Stimulated activated CD8-positive, alpha-beta memory T cell treated with anti-CD3 and anti-CD28 coated beads, Interleukin-4, amount 100 ng/mL, for 48 hours (primary cell): Measurements from ENCODE around the gene TMEM223.

Experiments
- DNase-seq: peaks from one replicate; pipeline ENCODE4 v3.0.0-alpha.2; 2020

Gene TMEM223

DNA sequence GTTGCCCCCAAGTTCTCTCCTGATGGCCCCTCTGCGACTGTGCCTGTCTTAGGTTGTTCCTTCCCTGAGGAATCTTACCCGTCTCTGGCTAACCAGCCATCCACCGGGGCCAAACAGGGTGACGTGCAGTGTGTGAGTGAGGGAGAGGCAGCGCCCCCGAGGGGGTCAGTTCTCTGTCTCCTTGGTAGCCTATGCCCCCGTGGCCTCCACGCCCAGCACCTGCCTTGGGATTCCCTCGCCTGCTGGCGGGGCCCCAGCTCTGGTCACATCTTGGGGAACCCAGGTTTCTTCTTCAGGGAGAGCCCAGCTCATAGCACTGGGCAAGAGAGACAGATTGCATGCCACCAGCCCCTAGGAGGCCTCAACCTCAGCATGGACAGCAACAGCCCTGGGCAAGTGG is 7.7 kb upstream of the TMEM223 start:
- DNase-seq, result no peak

DNA sequence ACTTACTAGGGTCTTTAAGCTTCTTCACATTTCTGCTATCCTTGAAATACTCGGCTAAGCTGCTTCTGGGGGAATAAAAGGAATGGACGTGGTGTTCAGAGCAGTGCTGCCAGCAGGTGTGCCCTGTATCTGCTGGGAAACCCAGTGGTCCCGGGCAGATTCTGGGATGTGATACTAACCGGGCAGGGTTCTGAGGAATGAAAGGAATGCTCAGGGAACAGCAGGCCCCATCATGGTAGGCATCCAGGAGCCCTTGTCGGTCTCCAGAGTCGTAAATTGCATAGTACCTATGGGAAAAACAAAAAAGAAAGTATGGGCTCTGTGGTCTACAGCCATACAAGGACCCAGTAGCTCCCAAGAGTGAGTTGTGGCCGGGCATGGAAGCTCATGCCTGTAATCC is 4.5 kb upstream of the TMEM223 start:
- DNase-seq, result no peak

DNA sequence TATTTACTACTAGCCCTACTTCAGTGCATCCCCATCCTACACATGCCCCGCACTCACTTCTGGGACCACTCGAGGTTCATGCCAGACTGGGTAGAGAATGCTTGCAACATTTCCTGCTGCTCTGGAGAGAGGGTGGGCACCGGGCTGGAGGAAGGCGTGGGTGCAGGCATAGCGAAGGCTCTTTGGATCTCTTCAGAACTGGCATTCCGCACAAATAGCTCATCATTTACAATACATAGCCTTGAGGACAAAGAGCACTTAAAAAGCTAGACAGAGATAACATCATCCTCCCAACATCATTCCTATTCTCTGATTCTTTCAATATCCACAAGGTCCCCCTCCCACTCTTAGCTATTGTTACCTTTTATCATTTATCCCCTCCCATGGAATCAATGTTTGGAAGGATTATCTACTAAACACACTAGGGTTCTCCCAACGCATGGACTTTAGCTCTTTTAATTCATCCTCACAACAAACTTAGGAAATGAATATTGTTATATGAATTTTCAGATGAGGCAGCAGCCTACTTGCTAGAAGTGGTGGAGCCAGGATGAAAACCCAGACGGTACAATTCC is 2.5 kb upstream of the TMEM223 start:
- DNase-seq, result no peak

DNA sequence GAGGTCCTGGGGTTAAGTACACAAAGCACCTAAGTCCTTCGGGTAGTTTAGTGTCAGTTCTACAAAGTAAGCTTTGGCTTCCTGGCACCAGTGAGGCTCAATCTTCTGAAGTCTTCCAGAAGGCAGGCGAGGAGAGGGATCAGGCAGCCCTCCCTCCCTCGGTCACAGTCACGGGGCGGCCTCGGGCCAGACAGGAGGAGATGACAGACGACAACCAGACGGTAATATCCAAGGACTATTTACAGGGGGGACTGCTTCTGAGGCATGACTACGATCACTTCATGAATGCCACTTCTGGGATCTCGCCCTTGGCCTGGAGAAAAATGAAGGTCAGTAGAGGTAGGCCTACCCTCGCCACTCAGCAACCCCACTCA is 383 bp upstream of the TMEM223 start:
- DNase-seq, result no peak

DNA sequence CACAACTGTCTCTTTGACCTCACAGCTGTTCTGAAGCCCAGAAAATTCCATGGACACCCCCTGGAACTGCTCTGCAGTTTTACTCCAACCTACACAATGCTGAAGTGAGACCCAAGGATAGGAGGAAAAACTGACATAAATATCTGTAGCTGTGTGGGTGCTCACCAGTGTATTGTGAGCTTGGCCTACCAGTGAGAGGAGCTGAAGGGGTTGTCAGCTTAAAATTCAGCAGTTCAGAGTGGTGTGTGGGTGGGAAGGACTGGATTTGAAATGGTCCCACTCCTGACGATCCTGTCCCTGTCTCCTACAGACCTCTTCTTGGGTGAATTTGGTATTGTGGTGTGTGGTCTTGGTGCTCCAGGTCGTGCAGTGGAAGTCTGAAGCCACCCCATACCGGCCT is 2.2 kb downstream of the TMEM223 start:
- no peak for DNase-seq

DNA sequence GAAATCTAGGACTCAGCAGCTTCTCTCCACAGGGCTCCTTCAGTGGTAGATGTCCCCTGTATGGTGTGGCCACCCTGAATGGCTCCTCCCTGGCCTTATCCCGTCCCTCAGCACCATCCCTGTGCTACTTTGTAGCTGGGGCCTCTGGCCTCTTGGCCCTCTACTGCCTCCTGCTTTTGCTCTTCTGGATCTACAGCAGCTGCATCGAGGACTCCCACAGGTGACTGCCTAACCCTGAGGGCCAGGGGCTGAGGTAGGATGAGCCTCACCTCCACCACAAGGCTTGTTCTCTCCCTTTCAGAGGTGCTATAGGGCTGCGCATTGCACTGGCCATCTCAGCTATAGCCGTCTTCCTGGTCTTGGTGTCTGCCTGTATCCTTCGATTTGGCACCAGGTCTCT is 2.8 kb downstream of the TMEM223 start:
- DNase-seq, result no peak

DNA sequence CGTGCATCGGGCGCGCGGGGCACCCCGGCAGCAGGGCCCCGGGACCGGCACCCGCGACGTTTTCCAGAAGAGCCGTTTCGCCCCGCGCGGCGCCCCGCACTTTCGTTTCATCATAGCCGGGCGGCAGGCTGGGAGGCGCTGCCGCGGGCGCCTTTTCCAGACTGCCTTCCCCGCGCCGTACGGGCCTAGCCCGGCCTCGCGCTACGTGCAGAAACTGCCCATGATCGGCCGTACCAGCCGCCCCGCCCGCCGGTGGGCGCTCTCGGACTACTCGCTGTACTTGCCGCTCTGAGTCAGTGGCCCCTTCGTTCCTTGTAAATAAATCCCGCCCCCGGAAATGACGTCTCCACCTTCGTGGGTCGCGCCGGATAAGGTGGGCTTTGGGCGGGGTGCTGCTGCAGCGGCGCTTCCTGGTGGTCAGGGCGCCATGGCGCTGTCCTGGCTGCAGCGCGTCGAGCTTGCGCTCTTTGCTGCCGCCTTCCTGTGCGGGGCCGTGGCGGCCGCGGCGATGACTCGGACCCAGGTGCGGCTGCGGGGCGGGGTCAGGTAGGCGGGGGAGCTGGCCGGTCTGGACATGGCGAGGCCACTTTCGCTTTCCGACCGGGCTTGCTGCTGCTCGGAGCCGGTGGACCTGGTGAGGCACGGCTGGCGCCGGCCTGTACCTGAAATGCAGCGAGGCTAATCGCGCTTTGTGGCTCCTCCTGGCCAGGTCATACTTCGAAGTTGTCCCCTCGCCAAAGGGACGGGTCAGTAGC is 4.6 kb downstream of the TMEM223 start, which contains the start of gene TMEM179B:
Gene TMEM179B, plus strand, starts transcription at position 398 of the 755 bp plus-strand sequence. Its CDS starts 30 bp downstream, at position 428.
- peak; percentile 100 for DNase-seq

DNA sequence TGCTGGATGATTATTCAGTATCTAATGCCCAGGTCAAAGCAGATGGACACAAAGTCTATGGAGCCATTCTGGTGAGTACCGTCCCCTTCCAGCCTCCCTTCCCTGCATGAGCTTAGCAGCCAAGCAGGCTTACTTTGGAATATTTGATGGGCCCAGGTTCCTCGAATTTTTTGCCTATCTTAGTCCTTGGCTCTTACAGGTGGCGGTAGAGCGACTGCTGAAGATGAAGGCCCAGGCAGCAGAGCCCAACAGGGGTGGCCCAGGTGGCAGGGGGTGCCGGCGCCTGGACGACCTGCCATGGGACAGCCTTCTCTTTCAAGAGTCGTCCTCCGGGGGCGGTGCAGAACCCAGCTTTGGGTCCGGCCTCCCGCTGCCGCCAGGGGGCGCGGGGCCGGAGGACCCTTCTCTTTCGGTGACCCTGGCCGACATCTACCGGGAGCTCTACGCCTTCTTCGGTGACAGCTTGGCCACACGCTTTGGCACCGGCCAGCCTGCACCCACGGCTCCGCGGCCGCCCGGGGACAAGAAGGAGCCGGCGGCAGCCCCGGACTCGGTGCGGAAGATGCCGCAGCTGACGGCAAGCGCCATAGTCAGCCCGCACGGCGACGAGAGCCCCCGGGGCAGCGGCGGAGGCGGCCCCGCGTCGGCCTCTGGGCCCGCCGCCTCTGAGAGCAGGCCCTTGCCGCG is 5.3 kb downstream of the TMEM223 start:
- peak; percentile 90 for DNase-seq

DNA sequence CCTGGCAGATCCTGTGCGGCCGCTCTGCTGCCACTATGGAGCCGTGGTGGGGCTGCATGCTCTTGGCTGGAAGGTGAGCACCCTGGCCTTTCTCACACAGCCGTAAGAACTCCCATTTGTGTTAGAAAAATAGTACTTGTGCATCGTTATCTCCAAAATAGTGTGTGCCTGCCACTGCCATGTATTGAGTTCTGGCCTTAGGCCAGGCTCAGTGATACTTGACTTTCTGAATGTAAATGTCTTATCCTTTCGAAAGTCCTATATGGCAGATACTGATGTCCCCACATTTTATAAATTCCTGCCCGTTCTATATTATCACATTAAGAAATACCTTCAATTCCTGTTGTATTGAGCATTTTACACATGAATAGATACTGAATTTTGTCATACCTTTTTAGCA is 9.1 kb downstream of the TMEM223 start:
- no peak for DNase-seq

DNA sequence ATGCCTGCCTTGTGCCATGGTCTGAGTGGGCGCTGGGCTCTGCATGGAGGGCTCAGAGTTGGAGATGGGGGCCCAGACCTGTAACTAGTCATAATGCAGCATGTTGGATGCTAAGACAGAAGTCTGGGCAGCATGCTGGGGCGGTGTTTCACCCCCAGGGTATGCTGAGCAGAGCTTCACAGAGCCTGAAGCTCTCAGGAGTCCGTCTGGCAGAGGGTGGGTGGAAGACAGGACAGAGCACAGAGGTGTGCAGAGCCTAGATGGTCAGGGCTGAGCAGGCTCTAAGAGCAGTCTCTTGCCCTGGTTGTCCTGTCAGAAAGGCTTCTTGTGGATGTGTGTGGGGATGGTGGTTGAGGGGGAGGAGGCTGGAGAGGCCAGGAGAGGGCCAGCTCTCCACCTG is 13.4 kb downstream of the TMEM223 start:
- DNase-seq, result no peak

DNA sequence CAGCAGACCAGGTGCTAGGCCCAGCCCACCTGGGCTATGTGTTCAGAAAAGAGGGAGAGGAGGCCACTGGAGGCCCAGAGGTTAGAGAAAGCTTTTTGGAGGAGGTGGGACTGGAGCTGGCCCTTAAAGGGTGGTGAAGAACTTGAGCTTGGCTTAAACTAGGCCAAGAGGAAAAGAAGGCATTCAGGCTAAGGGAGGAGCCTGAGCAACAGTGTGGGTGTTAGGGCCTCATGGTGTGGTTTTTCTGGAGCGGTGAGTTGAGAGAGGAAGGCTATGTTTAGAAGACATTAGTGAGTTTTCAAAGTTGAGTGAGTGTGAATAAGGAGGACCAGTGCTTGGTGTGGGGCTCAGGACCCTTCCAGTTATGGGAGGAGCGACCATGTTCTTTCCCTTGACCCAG is 14.4 kb downstream of the TMEM223 start:
- no peak for DNase-seq

DNA sequence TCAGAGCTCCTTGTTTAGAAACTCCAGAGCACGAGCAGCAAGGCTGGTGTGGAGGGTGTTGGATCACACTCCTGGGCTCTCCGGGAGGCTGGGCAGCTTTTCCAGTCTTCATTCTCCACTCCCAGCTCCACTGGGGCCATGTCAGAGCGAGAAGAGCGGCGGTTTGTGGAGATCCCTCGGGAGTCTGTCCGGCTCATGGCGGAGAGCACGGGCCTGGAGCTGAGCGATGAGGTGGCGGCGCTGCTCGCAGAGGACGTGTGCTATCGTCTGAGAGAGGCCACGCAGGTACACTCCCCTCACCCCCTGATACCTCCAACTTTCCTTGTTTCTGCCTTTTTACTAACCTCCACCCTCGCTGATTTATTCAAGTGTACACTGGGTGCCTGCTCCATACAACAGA is 16.2 kb downstream of the TMEM223 start:
- DNase-seq, result no peak

DNA sequence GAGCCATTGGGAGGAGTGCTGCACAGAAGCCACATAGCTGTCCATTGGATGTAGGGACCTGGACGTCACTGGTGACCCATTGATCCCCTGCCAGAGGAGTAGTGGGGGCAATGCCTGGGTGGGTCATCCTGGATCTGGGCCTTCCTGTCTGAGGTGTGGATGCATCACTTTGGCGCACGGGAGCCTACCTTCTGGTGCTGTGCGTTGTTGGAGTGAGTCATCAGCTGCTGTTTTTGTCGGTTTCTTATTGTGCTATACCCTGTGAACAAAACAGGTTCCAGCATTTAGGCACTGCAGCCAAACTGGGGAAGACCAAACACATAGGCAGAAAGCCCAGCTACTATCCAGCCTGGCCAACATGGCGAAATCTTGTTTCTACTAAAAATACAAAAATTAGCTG is 17.4 kb downstream of the TMEM223 start:
- DNase-seq, result no peak

DNA sequence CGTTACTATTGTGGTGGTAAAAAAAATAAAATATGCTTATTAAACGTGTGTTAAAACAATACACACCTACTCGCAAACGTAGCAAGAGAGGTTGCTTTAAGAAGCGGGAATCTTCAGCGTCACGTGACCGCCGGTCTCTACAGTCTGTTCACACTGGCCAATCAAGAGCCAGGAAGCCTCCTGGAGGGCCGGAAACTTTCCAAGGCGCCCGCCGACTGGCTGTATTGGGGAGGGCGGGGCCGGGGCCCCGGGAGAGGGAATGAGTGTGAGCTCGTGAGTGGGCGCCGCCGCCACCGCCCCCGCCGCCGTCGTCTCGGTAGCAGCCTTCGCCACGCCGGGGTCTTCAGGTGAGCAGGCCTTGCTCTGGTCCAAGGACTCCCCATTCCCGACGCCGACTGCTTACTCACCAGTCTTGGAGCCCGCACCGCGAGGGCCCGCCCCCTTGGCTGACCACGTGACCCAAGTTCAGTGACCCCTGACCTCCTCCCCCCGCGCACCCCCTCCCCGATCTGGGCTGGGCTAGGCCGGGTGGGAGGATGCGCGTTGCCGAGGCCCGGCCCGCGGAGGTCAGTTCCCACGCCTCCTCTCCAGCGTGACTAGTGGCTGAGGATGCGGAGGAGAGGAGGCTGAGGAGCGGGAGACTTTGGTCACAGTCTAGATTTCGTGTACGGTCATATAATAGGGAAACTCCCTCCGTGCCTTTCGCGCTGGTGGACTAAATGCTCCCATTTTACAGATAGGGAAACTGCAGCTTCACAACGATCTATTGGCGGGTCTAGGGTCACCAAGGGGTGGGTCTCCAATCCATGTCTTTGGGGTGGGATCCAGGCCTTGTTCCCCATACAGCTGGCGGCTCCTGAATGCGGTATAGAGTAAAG is 20.4 kb downstream of the TMEM223 start, which contains the start of gene TAF6L:
Gene TAF6L, plus strand, starts transcription at position 253 of the 878 bp plus-strand sequence. CDS start 4,388 bp downstream, outside the sequence.
- DNase-seq, result peak; percentile 98

DNA sequence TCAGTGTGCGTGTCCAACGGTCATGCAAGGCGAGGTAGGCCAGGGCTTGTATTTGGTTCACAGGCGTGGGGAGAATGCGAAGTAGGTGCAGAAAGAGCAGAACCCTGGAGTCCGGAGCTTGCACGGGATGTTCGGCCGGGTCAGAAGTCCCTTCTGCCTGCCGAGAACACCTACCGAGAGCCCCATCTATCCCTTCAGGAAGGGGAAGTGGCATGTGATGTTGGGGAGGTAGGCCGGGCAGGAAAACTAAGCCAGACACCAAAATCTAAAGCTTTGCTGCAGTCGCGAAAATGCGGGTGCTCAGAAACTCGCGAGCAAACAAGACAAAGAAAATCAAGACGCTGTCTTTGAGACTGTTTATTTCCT is 21.0 kb downstream of the TMEM223 start:
- peak; percentile 48 for DNase-seq

DNA sequence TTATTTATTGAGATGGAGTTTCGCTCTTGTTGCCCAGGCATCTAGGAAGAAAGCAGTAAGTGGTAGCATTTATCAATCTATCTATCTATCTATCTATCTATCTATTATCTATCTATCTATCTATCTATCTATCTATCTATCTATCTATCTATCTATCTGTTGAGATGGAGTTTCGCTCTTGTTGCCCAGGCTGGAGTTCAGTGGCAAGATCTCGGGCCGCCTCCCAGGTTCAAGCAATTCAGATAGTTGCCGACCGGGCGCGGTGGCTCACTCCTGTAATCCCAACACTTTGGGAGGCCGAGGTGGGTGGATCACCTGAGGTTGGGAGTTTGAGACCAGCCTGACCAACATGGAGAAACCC is 31.0 kb downstream of the TMEM223 start:
- DNase-seq, result peak; percentile 44

DNA sequence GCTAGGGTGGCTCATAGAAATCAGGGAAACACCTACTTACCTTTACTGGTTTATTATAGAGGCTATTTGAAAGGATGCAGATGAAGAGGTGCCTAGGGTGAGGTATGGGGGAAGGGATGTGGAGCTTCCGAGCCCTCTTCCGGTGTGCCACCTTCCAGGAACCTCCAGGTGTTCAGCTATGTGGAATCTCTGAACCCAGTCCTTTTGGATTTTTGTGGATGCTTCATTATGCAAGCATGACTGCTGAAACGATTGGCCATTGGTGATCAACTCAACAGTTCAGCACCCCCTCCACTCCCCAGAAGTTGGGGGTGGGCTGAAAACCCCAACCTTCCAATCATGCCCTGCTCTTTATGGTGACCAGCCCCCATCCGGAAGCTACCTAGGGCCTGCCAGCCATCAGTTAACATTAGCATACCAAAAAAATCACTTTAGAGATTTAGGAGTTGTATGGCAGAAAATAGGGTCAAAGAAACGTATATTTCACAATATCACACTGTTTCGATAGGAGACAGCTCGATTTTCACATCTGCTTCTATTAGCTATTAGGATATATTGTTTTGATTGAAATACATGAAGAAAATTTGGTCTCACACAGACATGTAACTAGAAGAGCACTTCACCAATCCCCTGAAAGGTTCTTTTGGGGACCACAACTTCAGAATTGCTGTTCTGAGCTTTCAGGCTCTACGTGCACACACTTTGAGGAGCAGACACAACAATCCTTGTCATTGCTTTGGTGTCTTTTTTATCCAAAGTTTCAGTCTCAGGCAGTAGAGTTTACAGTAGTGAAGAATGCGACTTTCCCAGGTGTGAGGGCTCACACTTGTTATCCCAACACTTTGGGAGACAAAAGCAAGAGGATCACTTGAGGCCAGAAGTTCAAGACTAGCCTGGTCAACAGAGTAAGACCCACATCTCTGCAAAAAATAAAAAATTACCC is 33.7 kb downstream of the TMEM223 start:
- no peak for DNase-seq

DNA sequence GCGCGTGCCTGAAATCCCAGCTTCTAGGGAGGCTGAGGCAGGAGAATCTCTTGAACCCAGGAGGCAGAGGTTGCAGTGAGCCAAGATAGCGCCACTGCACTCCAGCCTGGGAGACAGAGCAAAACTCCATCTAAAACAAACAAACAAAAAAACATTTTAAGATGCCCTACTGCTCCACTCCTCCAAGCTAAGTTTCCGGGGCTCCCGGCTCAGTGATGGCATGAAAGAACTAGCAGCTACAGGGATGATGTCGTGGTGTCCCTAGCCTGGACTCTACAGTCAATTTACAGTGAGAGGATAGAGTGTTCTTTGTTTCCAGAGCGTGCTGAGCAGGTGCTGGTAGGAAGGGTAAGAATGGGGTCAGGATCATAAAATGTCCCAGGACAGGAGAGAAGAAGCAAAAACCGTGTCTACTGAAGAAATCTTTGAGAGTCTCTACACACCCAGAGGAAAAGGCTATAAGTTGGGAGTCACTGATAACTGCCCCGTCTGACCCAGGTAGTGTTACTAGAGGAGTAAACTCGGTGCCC is 36.7 kb downstream of the TMEM223 start:
- DNase-seq, result no peak

DNA sequence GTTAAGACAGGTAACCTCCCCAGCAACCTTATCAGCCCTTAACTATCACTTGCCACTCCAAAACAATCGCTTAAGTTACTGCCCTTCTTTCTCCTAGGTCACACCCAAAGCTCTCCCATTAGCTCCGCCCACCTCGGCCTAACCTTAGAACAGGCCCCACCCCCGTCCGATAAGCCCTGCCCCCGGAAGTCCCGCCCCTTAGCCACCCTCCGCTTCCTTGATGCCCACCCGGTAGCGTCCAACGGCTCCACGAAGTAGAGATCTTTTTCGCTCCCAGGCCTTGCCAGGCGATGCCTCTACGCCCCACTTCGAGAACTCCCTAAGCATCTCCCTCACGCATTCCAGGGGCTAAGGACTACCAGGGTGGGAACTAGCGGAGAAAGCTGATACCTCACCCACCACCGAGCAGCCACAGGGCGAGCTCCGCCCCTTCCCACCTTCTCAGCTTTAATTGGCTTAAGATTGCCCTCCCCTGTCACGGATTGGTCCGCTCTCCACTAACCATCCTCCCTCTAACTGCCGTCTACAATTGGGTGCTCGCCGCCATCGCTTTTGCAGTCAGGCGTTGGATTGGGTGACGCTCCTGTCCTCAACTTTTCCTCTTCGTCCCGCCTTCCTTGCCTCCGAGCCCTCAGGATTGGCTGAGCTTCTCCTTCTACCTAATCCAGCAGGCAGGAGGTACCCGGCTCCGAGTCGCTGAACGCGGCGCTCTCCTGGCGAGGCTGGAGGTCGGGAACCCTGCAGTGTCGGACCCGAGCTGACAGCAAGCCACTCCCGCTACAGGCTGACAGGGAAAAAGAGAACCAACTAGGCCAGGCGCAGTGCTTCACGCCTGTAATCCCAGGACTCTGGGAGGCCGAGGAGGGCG is 37.8 kb downstream of the TMEM223 start, which contains the start of gene ZBTB3:
Gene ZBTB3, minus strand, starts transcription at position 425 of the 868 bp plus-strand sequence. CDS start 496 bp downstream, outside the sequence.
- DNase-seq, result peak; percentile 97

DNA sequence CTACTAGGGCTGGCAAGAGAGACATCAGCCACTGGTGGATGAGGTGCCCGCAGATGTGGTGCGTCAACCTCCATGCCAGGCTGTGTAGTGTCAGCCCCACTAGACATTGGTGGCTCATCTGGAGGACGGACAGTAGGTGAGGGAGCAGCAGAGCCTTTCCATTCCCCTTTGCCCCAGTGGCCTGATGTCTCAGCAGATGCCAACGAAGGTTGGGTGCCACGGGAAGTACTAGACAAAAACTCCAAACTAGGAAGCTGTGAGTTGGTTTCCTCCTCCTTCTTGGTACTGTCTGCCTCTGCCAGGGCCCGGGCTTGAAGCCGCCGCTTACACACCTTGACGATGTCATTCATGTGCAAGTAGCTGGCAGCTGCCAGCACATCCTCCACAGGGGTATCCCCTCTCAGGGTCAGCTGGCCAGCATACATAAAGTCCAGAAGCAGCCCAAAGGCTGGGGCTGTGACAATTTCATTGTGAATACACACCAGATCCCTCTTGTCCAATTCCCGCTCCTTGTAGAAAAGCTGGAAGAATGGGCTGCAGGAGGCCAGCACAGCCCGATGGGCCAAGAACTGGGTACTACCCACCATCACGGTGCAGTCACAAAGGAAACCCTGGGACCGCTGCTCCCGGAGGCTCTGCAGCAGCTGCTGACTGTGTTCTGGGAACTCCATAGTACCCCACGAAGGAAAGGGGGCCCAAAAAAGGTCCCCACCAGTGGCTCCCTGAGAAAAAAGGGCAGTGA is 38.6 kb downstream of the TMEM223 start:
- DNase-seq, result no peak
